ENCODE data around the gene TDRD12.

Gene TDRD12

DNA sequence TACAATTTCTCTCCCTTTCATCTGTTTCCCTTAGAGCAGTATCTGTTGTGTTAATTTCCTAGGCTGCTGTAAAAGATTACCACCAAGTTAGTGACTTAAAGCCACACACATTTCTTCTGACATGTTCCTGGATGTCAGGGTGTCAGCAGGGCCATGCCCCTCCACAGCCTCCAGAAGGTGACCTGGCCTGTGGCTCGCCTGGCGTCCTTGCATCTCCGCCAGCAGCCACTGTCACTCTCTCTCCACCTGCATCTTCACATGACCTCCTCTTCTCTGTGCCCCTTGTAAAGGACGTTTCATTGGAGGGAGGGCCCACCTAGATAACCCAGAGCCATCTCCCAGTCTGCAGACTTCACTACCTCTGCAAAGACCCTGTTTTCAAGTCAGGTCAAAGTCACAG lies 88.7 kb downstream of the TDRD12 start:
- no peak for DNase-seq (ENCODE audit: low read depth in 2 of 2)

DNA sequence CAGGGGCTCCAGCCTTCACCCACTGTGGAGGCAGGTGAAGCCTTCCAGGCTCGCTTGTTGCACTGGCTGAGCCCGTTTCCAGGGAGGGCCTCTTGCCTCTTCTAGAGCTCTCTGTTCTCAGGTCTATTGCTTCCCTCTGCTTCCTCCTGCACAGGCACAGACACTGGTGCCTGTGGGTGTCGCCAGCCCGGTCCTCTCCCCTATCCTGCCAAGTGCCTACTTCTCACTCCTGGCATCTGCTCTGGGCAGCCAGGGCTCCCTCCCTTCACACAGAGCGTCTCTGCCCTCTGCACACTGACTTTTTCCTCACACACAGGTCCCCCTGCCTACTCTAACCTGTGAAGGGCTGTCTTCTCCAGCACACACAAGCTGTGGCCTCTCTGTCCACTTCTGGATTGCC lies 89.7 kb downstream of the TDRD12 start:
- no peak for DNase-seq (ENCODE audit: low read depth in 2 of 2)

DNA sequence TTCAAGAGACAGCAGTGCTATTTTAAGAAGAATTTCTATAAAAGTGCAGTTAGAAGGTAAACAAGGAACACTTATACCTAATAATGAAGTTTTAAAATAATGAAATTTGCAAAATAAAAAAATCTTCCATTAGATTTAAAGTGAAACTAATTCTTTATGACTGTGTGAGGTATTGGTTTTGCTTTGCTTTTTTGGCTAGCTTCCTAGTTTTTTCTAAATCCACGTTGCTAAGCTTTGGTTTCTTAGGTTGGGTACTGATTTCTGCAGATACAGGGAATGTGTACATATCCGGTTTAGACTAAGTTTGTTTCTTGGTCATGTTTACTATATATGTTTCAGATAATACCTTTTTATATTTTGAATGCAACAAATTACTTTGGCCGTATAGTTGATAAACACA lies 90.2 kb downstream of the TDRD12 start:
- DNase-seq (ENCODE audit: low read depth in 2 of 2), result no peak

DNA sequence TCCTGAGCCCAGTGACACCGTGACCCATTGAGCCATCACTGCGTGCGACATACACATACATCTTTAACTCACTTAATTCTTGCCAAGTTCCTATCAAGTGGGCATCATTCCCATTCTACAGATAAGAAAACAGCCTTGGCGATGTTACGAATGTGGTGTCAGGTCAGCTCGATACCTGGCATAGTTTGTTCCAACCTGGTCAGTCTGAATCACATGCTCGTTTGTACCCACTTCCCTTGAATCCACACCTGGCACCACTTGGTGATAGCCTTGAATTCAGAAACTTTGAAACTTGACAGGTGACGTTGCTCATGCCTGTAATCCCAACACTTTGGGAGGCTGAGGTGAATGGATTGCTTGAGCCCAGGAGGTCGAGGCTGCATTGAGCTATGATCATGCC lies 90.9 kb downstream of the TDRD12 start:
- no peak for DNase-seq (ENCODE audit: low read depth in 2 of 2)

DNA sequence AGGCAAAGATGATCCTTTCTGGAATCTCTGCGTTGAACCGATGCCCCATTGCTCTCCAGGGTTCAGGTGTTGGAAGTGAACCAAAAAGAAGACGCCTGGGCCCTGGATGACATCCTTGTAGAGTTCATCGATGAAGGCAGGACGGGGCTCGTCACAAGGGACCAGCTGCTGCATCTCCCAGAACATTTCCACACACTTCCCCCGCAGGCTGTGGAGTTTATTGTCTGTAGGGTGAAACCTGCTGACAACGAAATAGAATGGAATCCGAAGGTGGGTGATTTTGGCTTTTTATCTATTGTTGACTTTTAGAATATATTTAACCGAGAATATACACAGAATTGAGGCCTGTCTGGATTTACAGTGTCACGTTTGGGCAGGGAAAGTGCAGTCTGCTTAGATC lies 91.6 kb downstream of the TDRD12 start:
- no peak for DNase-seq (ENCODE audit: low read depth in 2 of 2)

DNA sequence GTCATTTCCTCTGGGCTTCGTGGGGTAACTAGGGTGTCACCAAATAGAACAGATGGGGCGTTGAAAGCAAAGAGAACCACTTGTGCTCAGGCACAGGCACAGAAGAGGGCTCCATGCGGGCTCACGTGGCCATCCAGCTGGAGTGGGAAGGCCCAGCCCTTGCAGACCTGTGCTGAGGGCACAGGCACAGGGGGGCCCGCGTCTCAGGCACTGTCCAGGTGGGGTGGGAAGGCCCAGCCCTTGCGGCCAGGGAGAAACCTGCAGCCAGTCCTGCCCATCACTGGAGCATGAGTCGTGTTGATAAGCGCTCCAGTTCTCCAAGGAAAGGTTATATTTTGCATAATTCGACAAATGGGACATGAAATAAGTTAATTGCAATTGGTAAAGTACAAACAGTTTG lies 92.5 kb downstream of the TDRD12 start:
- no peak for DNase-seq (ENCODE audit: low read depth in 2 of 2)

DNA sequence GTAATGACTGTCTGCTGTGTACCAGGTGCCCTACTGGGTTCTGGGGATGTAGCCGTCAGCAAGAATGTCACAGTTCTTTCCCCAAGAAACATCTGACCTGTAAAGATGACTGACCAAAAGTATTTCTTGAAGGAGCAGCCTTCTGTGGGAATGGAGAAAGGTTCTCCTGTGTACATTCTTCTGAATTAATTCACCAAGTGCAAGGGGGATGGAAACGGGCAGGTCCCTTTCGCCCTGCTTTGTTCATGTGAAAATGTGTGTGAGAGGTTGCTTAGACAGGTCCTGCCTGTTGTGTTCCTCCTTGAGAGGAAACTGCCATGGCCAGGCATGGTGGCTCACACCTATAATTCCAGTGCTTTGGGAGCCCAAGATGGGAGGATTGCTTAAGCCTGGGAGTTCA lies 93.0 kb downstream of the TDRD12 start:
- no peak for DNase-seq (ENCODE audit: low read depth in 2 of 2)

DNA sequence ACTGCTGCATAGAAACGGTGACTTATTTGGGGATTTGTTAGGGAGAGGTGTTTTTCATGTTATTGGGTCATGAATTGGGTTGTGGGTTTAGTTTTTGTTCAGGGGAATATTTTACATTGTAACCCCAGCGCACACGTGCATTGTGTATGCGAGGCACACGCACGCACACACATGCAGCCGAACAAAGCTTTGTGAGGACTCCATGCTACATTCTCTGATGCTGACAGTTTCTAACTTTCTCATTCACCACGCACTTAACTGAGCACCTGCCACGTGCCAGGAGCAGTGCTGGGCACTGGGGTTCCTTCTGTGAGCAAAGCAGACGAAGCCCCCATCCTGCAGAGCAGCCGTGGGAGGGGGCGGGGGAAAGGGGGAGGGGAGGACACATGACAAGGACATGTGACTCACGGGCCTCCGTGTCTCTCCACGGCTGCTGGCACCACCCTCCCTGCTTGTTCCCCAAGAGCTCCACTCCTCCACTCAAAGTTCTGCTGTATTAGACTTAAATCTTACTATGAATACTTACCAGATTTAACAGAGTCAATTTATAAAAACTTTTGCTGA lies 94.4 kb downstream of the TDRD12 start:
- no peak for DNase-seq (ENCODE audit: low read depth in 2 of 2)

DNA sequence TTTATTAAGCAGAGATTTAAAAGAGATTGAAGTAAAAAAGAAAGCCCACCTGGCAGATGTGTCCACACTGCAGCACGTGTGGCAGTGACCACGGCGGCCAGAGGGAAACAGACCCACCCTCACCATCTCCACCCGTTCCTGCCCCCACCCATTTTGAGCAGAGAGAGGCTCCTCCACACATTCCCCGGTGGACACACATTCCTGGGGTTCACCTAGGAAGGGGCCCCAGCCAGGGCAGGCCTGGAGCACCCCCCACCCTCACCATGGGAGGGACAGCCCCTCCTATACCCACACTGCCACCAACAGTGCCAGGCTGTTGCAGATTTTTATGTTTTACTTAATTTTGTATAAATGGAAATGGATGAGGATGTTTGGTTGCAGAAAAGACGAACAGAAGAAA lies 95.1 kb downstream of the TDRD12 start:
- DNase-seq (ENCODE audit: low read depth in 2 of 2), result no peak

DNA sequence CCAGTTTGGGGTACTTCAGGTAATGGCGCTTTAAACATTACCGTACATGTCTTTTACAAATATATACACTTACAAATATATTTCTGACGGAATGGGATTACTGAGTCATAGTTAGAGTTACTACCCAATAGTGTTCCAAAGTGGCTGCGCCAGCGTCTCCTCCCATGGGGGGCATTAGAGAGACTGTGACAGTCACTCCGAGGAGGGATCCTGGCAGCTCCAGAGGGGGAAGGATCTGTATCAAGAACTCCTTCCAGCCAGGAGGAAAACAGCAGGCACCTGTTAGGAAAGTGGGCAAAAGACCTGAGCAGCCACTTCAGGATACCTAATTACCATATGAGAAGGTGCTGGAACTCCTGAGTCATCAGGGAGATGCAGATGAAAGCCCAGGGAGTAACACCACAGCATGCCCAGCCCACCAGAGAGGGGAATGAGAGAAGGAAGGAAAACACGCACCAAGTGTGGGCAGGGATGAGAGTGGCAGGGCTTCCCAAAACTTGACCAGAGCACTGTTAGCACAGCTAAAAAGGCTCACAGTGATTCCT lies 97.1 kb downstream of the TDRD12 start:
- no peak for DNase-seq (ENCODE audit: low read depth in 2 of 2)

DNA sequence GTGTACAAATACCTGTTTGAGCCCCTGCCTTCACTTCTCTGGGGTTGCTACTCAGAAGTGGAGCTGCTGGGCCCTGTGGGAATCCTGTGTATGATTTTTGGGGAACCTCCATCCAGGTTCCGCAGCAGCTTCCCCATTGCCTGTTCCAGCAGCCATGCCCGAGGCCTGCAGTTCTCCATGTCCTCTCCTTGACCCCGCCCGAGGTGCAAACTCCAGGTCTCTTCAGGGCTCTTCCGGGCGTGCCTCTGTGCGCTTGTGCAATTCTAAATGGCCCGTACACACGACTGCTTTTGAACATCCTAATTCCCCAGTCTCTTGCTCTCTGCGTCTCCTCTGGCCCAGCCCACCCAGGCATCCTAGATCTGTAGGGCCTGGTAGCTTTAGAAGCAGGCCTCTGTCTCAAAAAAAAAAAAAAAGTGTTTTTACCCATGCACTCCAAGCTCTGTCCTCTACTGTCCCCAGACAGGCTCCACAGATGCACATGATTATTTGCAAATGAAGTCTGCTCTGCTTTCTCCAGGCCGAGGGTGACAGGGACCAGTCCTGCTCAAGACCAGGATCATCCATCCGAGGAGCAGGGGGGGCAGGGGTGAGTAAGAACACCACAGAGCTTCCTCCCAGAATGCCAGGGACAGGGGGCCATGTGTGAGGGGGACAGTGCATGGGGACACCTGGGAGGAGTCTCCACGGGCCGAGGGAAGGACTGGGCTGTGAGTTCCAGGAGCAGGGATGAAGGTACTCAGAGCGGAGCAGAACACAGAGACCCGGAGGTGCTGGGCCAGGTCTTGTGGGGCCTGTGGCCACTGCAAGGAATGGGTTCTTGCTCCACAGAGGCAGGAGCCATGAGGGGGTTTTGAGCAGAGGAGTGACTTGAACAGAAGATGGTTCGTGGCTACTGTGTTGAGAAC lies 98.3 kb downstream of the TDRD12 start:
- DNase-seq (ENCODE audit: low read depth in 2 of 2), result no peak

DNA sequence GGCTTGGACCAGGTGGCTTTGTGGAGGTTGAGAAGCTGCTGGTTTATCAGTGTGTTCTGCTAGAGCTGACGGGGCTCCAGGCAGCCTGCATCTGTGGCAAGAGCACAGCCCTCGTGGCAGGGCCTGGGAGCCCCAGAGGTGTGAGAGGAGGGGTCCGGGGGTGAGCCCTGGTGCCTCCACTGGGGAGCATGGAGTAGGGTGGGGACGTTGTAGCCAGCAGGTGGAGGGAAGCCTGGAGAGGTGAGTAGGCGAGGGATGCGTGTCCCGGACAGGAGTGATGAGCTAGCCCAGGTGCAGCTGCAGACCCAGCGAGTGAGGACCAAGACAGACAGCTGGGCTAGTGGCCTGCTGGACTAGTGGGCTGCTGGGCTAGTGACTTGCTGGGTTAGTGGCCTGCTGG lies 99.0 kb downstream of the TDRD12 start:
- no peak for DNase-seq (ENCODE audit: low read depth in 2 of 2)

DNA sequence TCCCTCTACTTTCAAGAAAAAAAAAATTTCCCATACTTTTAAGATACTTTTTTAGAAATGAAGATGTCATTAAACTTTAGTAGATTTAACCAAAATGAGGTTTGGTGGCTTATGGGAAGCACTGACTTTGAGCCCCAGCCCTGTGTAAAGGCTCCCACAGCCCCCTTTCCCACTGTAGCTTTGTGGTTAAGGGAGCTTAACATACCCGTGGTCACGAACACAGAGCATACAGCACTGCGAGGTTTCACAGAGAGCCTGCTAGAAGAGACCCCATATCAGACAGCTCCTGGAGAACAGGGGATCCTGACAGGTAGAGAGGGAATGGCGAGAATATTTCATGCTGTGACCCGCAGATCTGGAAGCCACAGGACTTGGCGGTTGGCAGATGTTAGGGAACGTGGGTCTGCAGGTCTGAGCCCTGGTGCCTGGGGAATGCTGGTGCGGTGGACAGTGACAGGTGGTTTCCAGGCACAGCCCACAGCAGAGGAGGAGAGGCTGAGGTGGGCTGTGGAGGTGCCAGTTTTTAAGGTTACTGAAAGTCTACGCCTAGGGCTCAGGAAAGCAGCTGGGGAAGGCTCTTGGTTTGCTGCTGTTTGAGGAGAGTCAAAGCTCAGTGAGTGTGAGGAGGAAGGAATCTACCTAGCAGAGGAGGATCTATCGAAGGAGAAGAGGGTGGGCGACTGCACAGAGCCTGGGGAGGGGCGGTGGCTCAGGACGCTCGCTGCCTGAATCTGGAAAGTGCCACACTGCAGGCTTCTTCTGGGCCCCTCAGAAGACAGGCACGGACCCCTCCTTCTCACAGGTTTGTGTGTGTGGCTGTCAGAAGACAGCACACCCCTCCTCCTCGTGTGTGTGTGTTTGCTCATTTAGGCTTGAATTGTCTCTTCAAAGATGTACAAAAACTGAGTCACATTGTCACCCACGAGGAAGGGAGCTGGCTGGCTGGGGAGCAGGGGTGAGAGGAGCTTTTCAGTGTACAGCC lies 100.1 kb downstream of the TDRD12 start:
- no peak for DNase-seq (ENCODE audit: low read depth in 2 of 2)

DNA sequence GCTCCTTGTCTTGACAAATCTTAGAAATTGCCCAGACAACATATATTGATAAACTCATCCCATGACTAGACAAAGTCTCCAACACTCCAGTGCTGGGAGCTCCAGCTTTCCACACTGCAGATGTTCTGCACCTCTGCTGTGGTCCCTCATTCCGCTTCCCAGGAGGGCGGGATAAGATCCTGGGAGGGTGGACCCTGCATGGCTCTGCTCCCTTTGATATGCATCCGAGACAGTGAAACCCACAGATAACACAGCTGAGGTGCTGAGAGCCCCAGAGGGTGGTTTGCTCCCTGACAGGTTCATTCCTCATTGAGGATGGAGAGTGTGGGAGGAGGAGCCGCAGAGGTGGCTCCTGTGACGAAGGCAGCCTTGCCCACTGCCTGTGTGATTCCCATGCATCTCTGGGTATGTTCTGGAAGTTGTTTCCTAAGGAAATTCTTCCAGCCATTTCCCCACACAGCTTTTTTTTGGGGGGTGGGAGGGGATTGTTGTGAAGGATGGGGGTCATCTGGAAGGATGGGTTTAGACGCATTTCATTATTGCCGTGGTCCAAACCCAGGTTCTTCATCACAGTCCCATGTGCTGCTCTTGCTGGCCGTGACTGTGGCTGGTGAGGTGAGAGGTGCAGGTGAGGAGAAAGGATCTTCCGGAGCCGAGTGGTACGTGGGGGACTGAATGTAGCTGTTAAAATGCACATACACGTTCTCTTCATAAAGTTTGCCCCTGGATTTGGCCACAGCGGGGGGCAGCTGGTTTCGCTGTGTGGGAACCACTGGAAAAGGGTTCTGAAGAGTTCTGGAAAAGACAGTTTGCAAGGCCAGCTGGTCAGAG lies 103.6 kb downstream of the TDRD12 start:
- DNase-seq (ENCODE audit: low read depth in 2 of 2), result no peak

DNA sequence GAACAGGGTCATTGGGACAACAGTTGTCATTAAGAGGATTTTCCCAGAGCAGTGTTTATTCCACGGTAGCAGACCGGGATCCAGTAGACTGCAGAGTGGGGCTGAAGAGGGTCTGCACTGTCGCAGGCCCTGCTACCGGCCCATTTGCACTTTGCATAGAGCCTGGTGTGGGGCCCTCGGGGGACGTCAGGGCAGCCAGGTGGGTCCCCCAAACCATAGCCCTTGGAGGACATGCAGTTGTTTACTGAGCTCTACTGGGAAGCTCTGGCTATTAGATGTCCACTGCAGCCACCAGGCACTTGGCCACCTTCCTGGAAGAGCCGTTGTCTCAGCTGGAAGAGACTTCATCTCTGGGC lies 104.2 kb downstream of the TDRD12 start:
- DNase-seq (ENCODE audit: low read depth in 2 of 2), result no peak

DNA sequence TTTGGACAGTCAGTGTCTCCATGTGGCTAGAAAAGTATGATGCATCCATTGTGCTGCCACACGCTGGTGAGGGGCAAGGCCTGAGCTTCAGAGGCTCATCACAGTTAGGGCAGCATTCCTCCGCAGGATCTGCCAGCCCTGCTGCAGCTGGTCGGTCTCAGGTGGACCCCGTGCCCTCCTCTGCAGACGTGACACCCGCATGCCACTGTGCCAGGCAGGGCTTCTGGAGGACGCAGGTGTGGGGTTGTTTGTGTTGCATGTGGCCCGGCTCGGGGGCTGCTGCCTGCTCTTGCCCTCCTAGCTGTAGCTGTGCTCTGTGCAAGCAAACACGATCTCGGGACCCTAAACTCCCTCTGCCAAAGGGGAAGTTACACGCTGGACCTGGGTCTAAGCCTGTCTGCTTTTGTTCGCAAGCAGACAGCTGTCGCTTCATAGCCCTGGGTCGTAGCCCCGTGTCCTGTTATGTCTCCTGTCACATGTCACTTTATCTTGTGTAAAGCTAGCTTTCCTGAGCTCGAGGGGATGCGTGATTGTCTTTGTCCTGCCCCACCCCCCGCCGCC lies 104.7 kb downstream of the TDRD12 start:
- no peak for DNase-seq (ENCODE audit: low read depth in 2 of 2)

DNA sequence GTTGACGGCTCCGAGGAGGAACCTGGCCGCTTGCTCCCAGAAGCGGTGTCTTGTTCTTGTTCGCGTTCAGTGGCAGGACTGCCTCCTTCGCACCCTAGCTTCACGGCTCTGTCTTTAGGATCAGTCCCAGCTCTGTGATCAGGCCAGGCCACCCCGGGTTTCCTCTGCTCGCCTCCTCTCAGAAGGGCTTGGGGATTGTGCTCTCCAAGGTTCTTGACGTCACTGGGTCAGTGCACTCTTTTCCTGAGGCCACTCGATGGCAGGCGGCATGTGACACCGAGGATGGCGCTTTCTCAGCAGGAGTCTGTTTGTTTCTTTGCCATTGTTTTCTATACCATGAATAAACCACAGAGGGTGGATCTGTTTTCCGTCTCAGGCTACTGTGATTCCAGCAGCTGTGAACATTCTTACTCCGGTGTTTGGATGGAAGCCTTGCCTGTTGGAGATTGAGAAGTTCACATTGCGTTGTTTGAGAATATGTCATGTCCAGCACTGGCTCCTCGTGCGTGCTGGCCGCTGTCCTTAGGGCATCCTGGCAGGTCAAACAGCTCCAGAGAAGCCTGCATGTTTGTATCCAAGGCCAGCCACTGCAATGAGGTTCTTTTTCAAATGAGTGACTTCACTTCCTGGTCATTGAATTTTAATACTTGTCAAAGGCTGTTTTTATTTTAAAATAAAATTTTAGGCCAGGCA lies 105.5 kb downstream of the TDRD12 start:
- no peak for DNase-seq (ENCODE audit: low read depth in 2 of 2)

DNA sequence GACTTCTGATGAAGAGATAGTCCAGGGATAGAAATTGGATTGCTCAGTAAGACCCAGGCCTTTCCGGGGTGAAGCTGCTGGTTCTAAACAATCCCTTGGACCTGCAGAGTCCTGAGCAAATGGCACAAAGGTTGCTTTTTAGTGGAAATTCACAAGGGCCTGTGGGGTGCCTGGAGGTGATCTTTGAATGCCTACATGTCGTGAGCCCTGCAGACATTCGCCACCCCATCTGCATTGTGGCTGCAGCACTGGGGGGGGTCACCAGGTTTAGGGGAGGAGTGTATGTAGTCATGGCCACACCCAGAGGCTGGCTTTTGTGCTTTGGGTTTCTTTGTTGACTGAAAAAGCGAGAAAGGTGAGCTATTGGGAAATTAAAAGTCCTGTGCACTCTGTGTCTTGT lies 108.6 kb downstream of the TDRD12 start:
- DNase-seq (ENCODE audit: low read depth in 2 of 2), result no peak

DNA sequence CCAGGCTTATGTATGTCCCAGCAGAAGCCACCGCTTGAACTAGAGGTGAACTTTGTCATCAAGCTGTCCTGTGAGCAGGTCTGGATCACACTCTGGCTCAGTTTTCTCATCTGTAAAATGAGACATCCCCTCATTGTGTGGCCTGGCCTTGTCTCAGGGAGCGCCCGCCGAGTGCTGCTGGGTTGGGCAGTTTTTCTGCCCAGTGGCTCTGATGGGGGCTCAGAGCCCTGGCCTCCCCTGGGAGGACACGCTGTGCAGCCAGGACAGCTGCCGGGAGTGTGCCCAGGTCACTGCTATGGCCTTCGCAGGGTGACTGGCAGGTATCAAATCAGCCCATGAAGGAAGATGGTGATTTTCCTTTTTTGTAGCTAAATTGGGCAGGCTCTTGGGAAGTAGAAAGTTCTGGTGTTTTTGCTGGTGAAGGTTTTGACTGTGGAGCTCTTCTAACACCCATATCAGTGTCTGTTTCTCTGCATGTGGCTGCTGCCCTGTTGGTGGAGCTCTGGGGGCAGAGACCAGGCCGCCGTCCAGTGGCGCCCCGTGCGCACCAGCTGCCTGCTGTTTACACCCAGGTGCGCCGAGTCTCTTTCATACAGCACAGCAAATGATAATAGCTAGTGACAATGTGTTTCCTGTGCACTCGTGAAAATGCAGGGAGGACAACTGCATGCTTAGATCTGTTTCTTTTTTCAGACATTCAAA lies 109.2 kb downstream of the TDRD12 start:
- no peak for DNase-seq (ENCODE audit: low read depth in 2 of 2)

Measured in stimulated activated CD8-positive, alpha-beta memory T cell treated with anti-CD3 and anti-CD28 coated beads, Interleukin-2, amount 100 ng/mL, for 48 hours (primary cell).